ENCODE data around the gene ANKRD44.

GRCh38 chr2:196980001-196980400 is 330.6 kb downstream of the ANKRD44 start:
- TF ChIP-seq, protein P1, sequence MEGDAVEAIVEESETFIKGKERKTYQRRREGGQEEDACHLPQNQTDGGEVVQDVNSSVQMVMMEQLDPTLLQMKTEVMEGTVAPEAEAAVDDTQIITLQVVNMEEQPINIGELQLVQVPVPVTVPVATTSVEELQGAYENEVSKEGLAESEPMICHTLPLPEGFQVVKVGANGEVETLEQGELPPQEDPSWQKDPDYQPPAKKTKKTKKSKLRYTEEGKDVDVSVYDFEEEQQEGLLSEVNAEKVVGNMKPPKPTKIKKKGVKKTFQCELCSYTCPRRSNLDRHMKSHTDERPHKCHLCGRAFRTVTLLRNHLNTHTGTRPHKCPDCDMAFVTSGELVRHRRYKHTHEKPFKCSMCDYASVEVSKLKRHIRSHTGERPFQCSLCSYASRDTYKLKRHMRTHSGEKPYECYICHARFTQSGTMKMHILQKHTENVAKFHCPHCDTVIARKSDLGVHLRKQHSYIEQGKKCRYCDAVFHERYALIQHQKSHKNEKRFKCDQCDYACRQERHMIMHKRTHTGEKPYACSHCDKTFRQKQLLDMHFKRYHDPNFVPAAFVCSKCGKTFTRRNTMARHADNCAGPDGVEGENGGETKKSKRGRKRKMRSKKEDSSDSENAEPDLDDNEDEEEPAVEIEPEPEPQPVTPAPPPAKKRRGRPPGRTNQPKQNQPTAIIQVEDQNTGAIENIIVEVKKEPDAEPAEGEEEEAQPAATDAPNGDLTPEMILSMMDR (IDR thresholded peaks at IDR 0.05 in 4 of 5, conservative IDR thresholded peaks at IDR 0.05 in 1 of 5): no peak
- TF ChIP-seq POLR2A (IDR thresholded peaks at IDR 0.05): no peak

Data from gastrocnemius medialis (tissue), 4 donors.